IMR-90 (cell line): ENCODE data around the gene GABRQ. TPM values are rescaled to one million over a fixed set of nuclear protein-coding genes. Genes with fewer than 3 reads are reported as not detected.

Experiments
- ATAC-seq: fragments of 200-7000 bp; cut with Tn5 transposase; 2 replicates; pipeline ENCODE4 v1.9.1; 2020; ENCODE audit warnings: low read depth, mild to moderate bottlenecking, moderate library complexity
- BruUV-seq: library from RNA; stranded (reverse); fragments of 400-500 nt; replicated peaks from 2 replicates; lab custom pipeline; 2021; lab: Mats Ljungman, UMichigan
- CTCF ChIA-PET: fragments of 300-600 bp; formaldehyde crosslinking; extraction: SDS; loops from one replicate; lab custom pipeline; 2021; ENCODE audit warnings: antibody characterized with exemption; lab: Yijun Ruan, JAX
- POLR2A ChIA-PET: fragments of 300-600 bp; sonication (Branson Sonifier 250); formaldehyde crosslinking; loops from one replicate; lab custom pipeline; 2022; ENCODE audit warnings: antibody characterized with exemption; ENCODE audit not compliant: unreplicated experiment; lab: Charles Lee
- DNase-seq: peaks from one replicate; pipeline ENCODE4 v3.0.0; 2013
- H2AFZ ChIP-seq: replicated peaks from 2 replicates; pipeline ENCODE3; 2013; ENCODE audit warnings: low read length, mild to moderate bottlenecking; ENCODE audit not compliant: poor library complexity
- H2AK5ac ChIP-seq: 2 replicates; pipeline ENCODE4 v1.6.1; 2013; ENCODE audit warnings: low read depth, low read length, inconsistent platforms
- H2AK9ac ChIP-seq: replicated peaks from 2 replicates; pipeline ENCODE3; 2013; ENCODE audit warnings: mild to moderate bottlenecking, low read depth, low read length, moderate library complexity; ENCODE audit not compliant: poor library complexity
- H2BK120ac ChIP-seq: 2 replicates; pipeline ENCODE4 v1.6.1; 2013; ENCODE audit warnings: low read depth, low read length, inconsistent platforms
- H2BK15ac ChIP-seq: 3 replicates; pipeline ENCODE4 v1.6.1; 2013; ENCODE audit warnings: low read depth, low read length, inconsistent platforms
- H2BK20ac ChIP-seq: 2 replicates; pipeline ENCODE4 v1.6.1; 2013; ENCODE audit warnings: low read depth, mild to moderate bottlenecking, inconsistent platforms, low read length, moderate library complexity
- H2BK5ac ChIP-seq: 2 replicates; pipeline ENCODE4 v1.6.1; 2013; ENCODE audit warnings: mild to moderate bottlenecking, low read depth, low read length, inconsistent platforms; ENCODE audit not compliant: poor library complexity, severe bottlenecking
- H3K14ac ChIP-seq: replicated peaks from 2 replicates; pipeline ENCODE4 v1.6.1; 2013; ENCODE audit warnings: low read depth, low read length, inconsistent platforms
- H3K18ac ChIP-seq: 2 replicates; pipeline ENCODE4 v1.6.1; 2013; ENCODE audit warnings: low read depth, low read length, control low read depth
- H3K23ac ChIP-seq: 2 replicates; pipeline ENCODE4 v1.6.1; 2013; ENCODE audit warnings: low read depth, low read length, inconsistent platforms
- H3K27ac ChIP-seq: 2 replicates; pipeline ENCODE4 v1.5.1; 2013; ENCODE audit warnings: mild to moderate bottlenecking, control low read depth, low read length; ENCODE audit not compliant: insufficient read depth
- H3K27me3 ChIP-seq: 2 replicates; pipeline ENCODE4 v1.6.1; 2013; ENCODE audit warnings: low read length; ENCODE audit not compliant: control insufficient read depth, insufficient read depth
- H3K36me3 ChIP-seq: 2 replicates; pipeline ENCODE4 v1.6.1; 2013; ENCODE audit warnings: low read length, mixed read lengths; ENCODE audit not compliant: control insufficient read depth, insufficient read depth
- H3K4ac ChIP-seq: 2 replicates; pipeline ENCODE4 v1.6.1; 2013; ENCODE audit warnings: low read depth, low read length, inconsistent platforms
- H3K4me1 ChIP-seq: 2 replicates; pipeline ENCODE4 v1.6.1; 2013; ENCODE audit warnings: low read length, mixed read lengths; ENCODE audit not compliant: control insufficient read depth, insufficient read depth
- H3K4me2 ChIP-seq: 2 replicates; pipeline ENCODE4 v1.6.1; 2013; ENCODE audit warnings: low read depth, mild to moderate bottlenecking, control low read depth, low read length, moderate library complexity
- H3K4me3 ChIP-seq: 2 replicates; pipeline ENCODE4 v1.5.1; 2013; ENCODE audit warnings: low read depth, mild to moderate bottlenecking, control low read depth, low read length, moderate library complexity; ENCODE audit not compliant: insufficient read depth
- H3K56ac ChIP-seq: 2 replicates; pipeline ENCODE4 v1.6.1; 2013; ENCODE audit warnings: low read length, inconsistent platforms; ENCODE audit not compliant: insufficient read depth; ENCODE audit errors: extremely low read depth
- H3K79me1 ChIP-seq, 2 experiments: 2 replicates each; pipeline ENCODE4 v1.6.1; 2013; ENCODE audit warnings: low read length in 2 of 2, inconsistent platforms in 1 of 2, low read depth in 1 of 2
- H3K9ac ChIP-seq: 2 replicates; pipeline ENCODE4 v1.6.1; 2013; ENCODE audit warnings: low read depth, low read length, control low read depth
- H3K9me1 ChIP-seq: 2 replicates; pipeline ENCODE4 v1.6.1; 2013; ENCODE audit warnings: low read length, inconsistent platforms; ENCODE audit not compliant: insufficient read depth
- H3K9me3 ChIP-seq: 2 replicates; pipeline ENCODE4 v1.6.1; 2013; ENCODE audit warnings: low read length; ENCODE audit not compliant: control insufficient read depth, insufficient read depth
- H4K20me1 ChIP-seq: 2 replicates; pipeline ENCODE4 v1.6.1; 2013; ENCODE audit warnings: low read length, inconsistent platforms; ENCODE audit not compliant: insufficient read depth
- H4K5ac ChIP-seq: 2 replicates; pipeline ENCODE4 v1.6.1; 2013; ENCODE audit warnings: mild to moderate bottlenecking, low read depth, low read length, control low read depth
- H4K8ac ChIP-seq, 2 experiments: 2 replicates each; pipeline ENCODE4 v1.6.1; 2013; ENCODE audit warnings: low read depth in 2 of 2, low read length in 2 of 2, control low read depth in 1 of 2, inconsistent platforms in 1 of 2
- H4K91ac ChIP-seq: 2 replicates; pipeline ENCODE4 v1.6.1; 2013; ENCODE audit warnings: low read depth, low read length, inconsistent platforms; ENCODE audit not compliant: insufficient read depth
- CHD1 ChIP-seq: IDR thresholded peaks from 2 replicates; pipeline ENCODE4 v1.6.1; 2012; ENCODE audit warnings: low read depth, low read length, improper control_type of control experiment
- RAD21 ChIP-seq: IDR thresholded peaks from 2 replicates; pipeline ENCODE4 v1.6.1; 2012; ENCODE audit warnings: low read length, improper control_type of control experiment
- RFX5 ChIP-seq: IDR thresholded peaks from 2 replicates; pipeline ENCODE4 v1.8.0; 2012; ENCODE audit warnings: low read depth, mild to moderate bottlenecking, low read length, moderate library complexity
- USF2 ChIP-seq: fragments of 150-350 bp; IDR thresholded peaks from 2 replicates; pipeline ENCODE4 v1.6.1; 2017; ENCODE audit warnings: mild to moderate bottlenecking, antibody characterized with exemption, low read length, low read depth
- WGBS, 2 experiments: methylation state at CpG; one replicate each; pipeline versions ENCODE4 v1.1.5 to v1.1.7; 2013; ENCODE audit warnings: missing lambda C conversion rate in 2 of 2; ENCODE audit not compliant: insufficient read length in 1 of 2; ENCODE audit errors: extremely low coverage in 2 of 2; 5-methylcytosine and 5-hydroxymethylcytosine counted together
- dilution Hi-C: fragments of 300-500 bp; cut with HindIII; formaldehyde crosslinking; loops from one replicate; pipeline ENCODE4 v1.14.3; 2018; ENCODE audit warnings: low sequenced_read_pairs; ENCODE audit not compliant: unreplicated experiment
- in situ Hi-C: fragments of 300-500 bp; cut with MboI; formaldehyde crosslinking; loops from 3 replicates; pipeline ENCODE4 v1.14.3; 2019; ENCODE audit warnings: low sequenced_read_pairs, inconsistent platforms, mixed read lengths
- intact Hi-C: fragments of 100-400 bp; cut with micrococcal nuclease; formaldehyde crosslinking; loops from 2 replicates; pipeline ENCODE4 v1.10.0; 2022
- polyA plus RNA-seq, 3 experiments: library from polyadenylated mRNA; depleted of rRNA; stranded (reverse); fragments of >200 nt; gene quantifications; 2 replicates each; pipeline ENCODE4 v1.2.3, GENCODE V29; 2012; ENCODE audit warnings: low replicate concordance in 1 of 3
- total RNA-seq: library from RNA; depleted of rRNA; stranded (reverse); fragments of >200 nt; gene quantifications from 2 replicates; pipeline ENCODE4 v1.2.3, GENCODE V29; 2012

The GABRQ gene
- total and polyA plus RNA-seq, 2 of the 4 experiments (the other 2 are of a cell fraction), result under 0.01 to 0.03 TPM

- no peak for TF ChIP-seq RFX5
- TF ChIP-seq CHD1, result no peak
- no peak for TF ChIP-seq RAD21
- TF ChIP-seq USF2, result no peak
- in situ Hi-C loops, result no loop called here
- Histone ChIP-seq H2BK15ac (no peak overlapping the region), H3K9me3 (no peaks in the 10 kb centered on the region; the same call in 1 of the 2 replicates), H2BK120ac (no peak overlapping the region), H3K18ac (no peak overlapping the region), H4K91ac (no peak overlapping the region), H4K5ac (no peak overlapping the region), H3K27me3 (no peaks in the 10 kb centered on the region), H3K9ac (no peak overlapping the region), H3K4me2 (no peak overlapping the region), H3K36me3 (no peaks in the 10 kb centered on the region), H2BK5ac (no peak overlapping the region), H2BK20ac (no peak overlapping the region), H4K20me1 (no peaks in the 10 kb centered on the region), H3K27ac (no peak overlapping the region), H4K8ac (no peak overlapping the region), H3K14ac (no peak overlapping the region), H3K4ac (no peak overlapping the region), H3K56ac (no peak overlapping the region), H2AK9ac (no peak overlapping the region), H3K4me3 (no peak overlapping the region), H2AFZ (no peak overlapping the region), H3K9me1 (no peaks in the 10 kb centered on the region), H2AK5ac (no peak overlapping the region), H3K23ac (no peak overlapping the region), H3K79me1 (no peaks in the 10 kb centered on the region), H3K4me1 (no peaks in the 10 kb centered on the region)
- WGBS, 2 experiments, result no CpG with 5 or more reads among the region's 4 CpGs
- ChIA-PET POLR2A (no interaction called here), CTCF (no interaction called here)
- dilution Hi-C loops, result no loop called here
- no TSS peak for BruUV-seq
- intact Hi-C loops, result no loop called here
- DNase-seq (no peak), ATAC-seq (no peak)
Observed at GRCh38 chrX:152663086-152663485, 25.4 kb downstream of the GABRQ start.
